ENCODE data around the gene FNDC10. TPM values are rescaled to one million over a fixed set of nuclear protein-coding genes. Genes with fewer than 3 reads are reported as not detected.
A peak's percentile ranks its signal among the peaks of the same experiment; 100 is the strongest.

FNDC10 gene
- total and polyA plus RNA-seq, 10 of the 15 experiments (the other 5 are each of a cell fraction or from before 2014, with no cell fraction given), result 0.05 to 1.3 (median 0.25) TPM; not detected in 4

GRCh38 chr1:1601564-1602303, 1.8 kb upstream of the FNDC10 start:
- ATAC-seq, result no peak
- POLR2A ChIA-PET, result no interaction called here
- Histone ChIP-seq H3K4me1 (ENCODE audit: control insufficient read depth, insufficient read depth, low read length) (peaks cover 42% of the 10 kb centered on the region), H3K27ac (ENCODE audit: control insufficient read depth, insufficient read depth) (no peak overlapping the region), H3K9me3 (replicated peaks; ENCODE audit: control insufficient read depth, insufficient read depth, low read length) (no peaks in the 10 kb centered on the region), H3K4me2 (ENCODE audit: control insufficient read depth, insufficient read depth) (peak overlapping the region; percentile 71), H3K27me3 (replicated peaks in 1 of 2; ENCODE audit: control insufficient read depth in 2 of 2, insufficient read depth in 2 of 2, low read length in 1 of 2) (peaks cover 0 to 2% of the 10 kb centered on the region in 2 experiments; a peak in 2 of 4 replicates), H2AFZ (ENCODE audit: control insufficient read depth, low read depth, low read length) (no peak overlapping the region), H4K20me1 (ENCODE audit: control insufficient read depth, insufficient read depth) (no peaks in the 10 kb centered on the region), H3K36me3 (ENCODE audit: control insufficient read depth in 2 of 2, insufficient read depth in 2 of 2, low read length in 1 of 2) (no peaks in the 10 kb centered on the region), H3K4me3 (no peak overlapping the region), H3K79me2 (ENCODE audit: control insufficient read depth, insufficient read depth, low read length) (no peaks in the 10 kb centered on the region), H3K9ac (ENCODE audit: control insufficient read depth, insufficient read depth, low read length) (no peak overlapping the region; the same call in 1 of the 2 replicates)
- RAD21 ChIA-PET (ENCODE audit: unreplicated experiment), result no interaction called here
- SMC1A ChIA-PET (ENCODE audit: uncharacterized antibody, unreplicated experiment), result interaction anchor here (1.5 kb wide), 1 partner anchor 12 kb away, joined by 9 read pairs; no protein-coding TSS in a partner anchor
- DNase-seq (ENCODE audit: low read depth, low spot score), result no peak
- WGBS (ENCODE audit: insufficient coverage, insufficient replicate concordance, low lambda C conversion rate, missing lambda C conversion rate), result 72% methylated on average over 15 of the region's 15 CpGs
- intact Hi-C loops (cut with micrococcal nuclease; ENCODE audit: unreplicated experiment), result no loop called here
- CTCF ChIA-PET, result interaction anchor here (1.0 kb wide), 1 partner anchor 32 kb away, joined by 5 read pairs; no protein-coding TSS in a partner anchor
- in situ Hi-C loops (cut with MboI), result no loop called here
- no TSS peak for BruUV-seq (replicated peaks)
- no peak for FAIRE-seq
- TF ChIP-seq JUND (IDR thresholded peaks at IDR 0.05; ENCODE audit: low read depth, low read length) (no peak), FOXM1 (IDR thresholded peaks at IDR 0.05; ENCODE audit: low read depth, low read length) (no peak), BCLAF1 (IDR thresholded peaks at IDR 0.05) (no peak), ZNF24 (IDR thresholded peaks at IDR 0.05) (no peak), ZBTB11 (CRISPR knock-in tag; IDR thresholded peaks at IDR 0.05) (no peak), MEF2A (IDR thresholded peaks at IDR 0.05; ENCODE audit: insufficient read depth, low read depth, low read length) (no peak), HDAC2 (IDR thresholded peaks at IDR 0.05) (no peak), E2F4 (IDR thresholded peaks at IDR 0.05; ENCODE audit: low read depth, low read length) (no peak), CUX1 (IDR thresholded peaks at IDR 0.05; ENCODE audit: insufficient replicate concordance, low read depth, low read length) (no peak), SMAD5 (IDR thresholded peaks at IDR 0.05; ENCODE audit: low read depth) (no peak)
